C4-2B (cell line): ENCODE data around the gene LDHAL6B.

Source experiments
- ZFX ChIP-seq: fragments of 450-650 bp; IDR thresholded peaks from 2 replicates; pipeline ENCODE4 v1.6.1; 2017
- TF ChIP-seq, protein P1 (sequence below): fragments of 450-650 bp; conservative IDR thresholded peaks from 2 replicates; pipeline ENCODE4 v1.5.1; 2017; ENCODE audit warnings: mild to moderate bottlenecking

DNA sequence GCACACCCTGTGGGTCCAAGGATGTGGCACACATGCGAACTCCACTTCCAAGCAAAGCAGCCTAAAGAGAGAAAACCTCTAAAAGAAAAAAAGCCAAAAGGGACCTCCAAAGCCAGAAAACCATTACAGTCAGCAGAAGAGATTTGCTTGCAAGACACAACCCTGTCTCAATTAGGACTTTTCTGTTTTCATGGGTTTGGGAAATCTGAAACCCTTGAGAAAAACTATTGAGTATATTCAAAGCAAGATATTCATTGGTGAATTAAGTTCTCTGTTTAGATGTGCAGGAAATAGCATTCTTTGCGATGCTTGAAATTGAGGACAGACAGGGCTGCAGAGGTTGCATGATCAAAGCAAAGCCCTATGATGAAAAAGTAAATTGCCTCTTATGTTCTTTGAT, 10.2 kb upstream of the LDHAL6B start:
- TF ChIP-seq, protein P1, sequence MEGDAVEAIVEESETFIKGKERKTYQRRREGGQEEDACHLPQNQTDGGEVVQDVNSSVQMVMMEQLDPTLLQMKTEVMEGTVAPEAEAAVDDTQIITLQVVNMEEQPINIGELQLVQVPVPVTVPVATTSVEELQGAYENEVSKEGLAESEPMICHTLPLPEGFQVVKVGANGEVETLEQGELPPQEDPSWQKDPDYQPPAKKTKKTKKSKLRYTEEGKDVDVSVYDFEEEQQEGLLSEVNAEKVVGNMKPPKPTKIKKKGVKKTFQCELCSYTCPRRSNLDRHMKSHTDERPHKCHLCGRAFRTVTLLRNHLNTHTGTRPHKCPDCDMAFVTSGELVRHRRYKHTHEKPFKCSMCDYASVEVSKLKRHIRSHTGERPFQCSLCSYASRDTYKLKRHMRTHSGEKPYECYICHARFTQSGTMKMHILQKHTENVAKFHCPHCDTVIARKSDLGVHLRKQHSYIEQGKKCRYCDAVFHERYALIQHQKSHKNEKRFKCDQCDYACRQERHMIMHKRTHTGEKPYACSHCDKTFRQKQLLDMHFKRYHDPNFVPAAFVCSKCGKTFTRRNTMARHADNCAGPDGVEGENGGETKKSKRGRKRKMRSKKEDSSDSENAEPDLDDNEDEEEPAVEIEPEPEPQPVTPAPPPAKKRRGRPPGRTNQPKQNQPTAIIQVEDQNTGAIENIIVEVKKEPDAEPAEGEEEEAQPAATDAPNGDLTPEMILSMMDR, result no peak
- no peak for TF ChIP-seq ZFX
